Lower lobe of right lung (tissue), 2 donors: ENCODE measurements around the gene FAR2. TPM values are rescaled to one million over a fixed set of nuclear protein-coding genes. Genes with fewer than 3 reads are reported as not detected.

Experiments
- ATAC-seq, 2 donors: fragments of 200-7000 bp; cut with Tn5 transposase; one replicate each; pipeline ENCODE4 v1.9.1; 2020 to 2022; ENCODE audit warnings: mild to moderate bottlenecking in 2 of 2, moderate library complexity in 2 of 2
- DNase-seq: peaks from one replicate; pipeline ENCODE4 v3.0.0-alpha.2; 2020
- H3K27ac ChIP-seq: fragments of 200-600 bp; one replicate; pipeline ENCODE4 v1.8.0; 2022
- H3K27me3 ChIP-seq: fragments of 200-600 bp; one replicate; pipeline ENCODE4 v1.8.0; 2022; ENCODE audit warnings: low read depth
- H3K36me3 ChIP-seq: fragments of 200-600 bp; one replicate; pipeline ENCODE4 v1.8.0; 2022; ENCODE audit warnings: mild to moderate bottlenecking
- H3K4me1 ChIP-seq: fragments of 200-600 bp; one replicate; pipeline ENCODE4 v1.8.0; 2022
- H3K4me3 ChIP-seq: fragments of 200-600 bp; one replicate; pipeline ENCODE4 v1.8.0; 2022; ENCODE audit warnings: mild to moderate bottlenecking
- H3K9me3 ChIP-seq: fragments of 200-600 bp; one replicate; pipeline ENCODE4 v1.8.0; 2022
- intact Hi-C: fragments of 100-400 bp; cut with DNase I; formaldehyde crosslinking; loops from one replicate; pipeline ENCODE4 v1.11.0; 2022
- total RNA-seq: library from RNA; stranded (reverse); fragmentation: NEBNext Ultra II Directional; extraction: Animal tissue kit (Norgen Biotek cat#: 25700); gene quantifications from one replicate; pipeline ENCODE4 v1.2.1, GENCODE V29; 2021
- TF ChIP-seq, protein P1 (sequence below): fragments of 200-600 bp; IDR thresholded peaks from one replicate; pipeline ENCODE4 v1.8.0; 2022; ENCODE audit warnings: antibody characterized with exemption, mild to moderate bottlenecking
- donor health status: DM: no; HTN: yes; CAD: no; lungs with severe emphysema.

FAR2 gene
- total RNA-seq, 1 donor from 2014 or later = 23.7 TPM

- DNase-seq = no peak
- Histone ChIP-seq H3K9me3 (no peaks in the 10 kb centered on the region), H3K4me3 (no peak overlapping the region), H3K4me1 (no peaks in the 10 kb centered on the region), H3K27me3 (no peaks in the 10 kb centered on the region), H3K36me3 (no peaks in the 10 kb centered on the region), H3K27ac (no peak overlapping the region)
- no peak for ATAC-seq
- TF ChIP-seq, protein P1, sequence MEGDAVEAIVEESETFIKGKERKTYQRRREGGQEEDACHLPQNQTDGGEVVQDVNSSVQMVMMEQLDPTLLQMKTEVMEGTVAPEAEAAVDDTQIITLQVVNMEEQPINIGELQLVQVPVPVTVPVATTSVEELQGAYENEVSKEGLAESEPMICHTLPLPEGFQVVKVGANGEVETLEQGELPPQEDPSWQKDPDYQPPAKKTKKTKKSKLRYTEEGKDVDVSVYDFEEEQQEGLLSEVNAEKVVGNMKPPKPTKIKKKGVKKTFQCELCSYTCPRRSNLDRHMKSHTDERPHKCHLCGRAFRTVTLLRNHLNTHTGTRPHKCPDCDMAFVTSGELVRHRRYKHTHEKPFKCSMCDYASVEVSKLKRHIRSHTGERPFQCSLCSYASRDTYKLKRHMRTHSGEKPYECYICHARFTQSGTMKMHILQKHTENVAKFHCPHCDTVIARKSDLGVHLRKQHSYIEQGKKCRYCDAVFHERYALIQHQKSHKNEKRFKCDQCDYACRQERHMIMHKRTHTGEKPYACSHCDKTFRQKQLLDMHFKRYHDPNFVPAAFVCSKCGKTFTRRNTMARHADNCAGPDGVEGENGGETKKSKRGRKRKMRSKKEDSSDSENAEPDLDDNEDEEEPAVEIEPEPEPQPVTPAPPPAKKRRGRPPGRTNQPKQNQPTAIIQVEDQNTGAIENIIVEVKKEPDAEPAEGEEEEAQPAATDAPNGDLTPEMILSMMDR = no peak
- intact Hi-C loops = no loop called here
Observed at GRCh38 chr12:29200586-29200985, 51.5 kb downstream of the FAR2 start.

GRCh38 chr12:29201296-29201695 is 52.2 kb downstream of the FAR2 start:
- H3K4me3 ChIP-seq = no peak overlapping the region
- H3K4me1 ChIP-seq = no peaks in the 10 kb centered on the region
- no peaks in the 10 kb centered on the region for H3K27me3 ChIP-seq
- H3K36me3 ChIP-seq = no peaks in the 10 kb centered on the region
- H3K9me3 ChIP-seq = no peaks in the 10 kb centered on the region
- no peak for ATAC-seq
- intact Hi-C loops = no loop called here
- no peak overlapping the region for H3K27ac ChIP-seq
- no peak for DNase-seq
- TF ChIP-seq, protein P1 = no peak

DNA sequence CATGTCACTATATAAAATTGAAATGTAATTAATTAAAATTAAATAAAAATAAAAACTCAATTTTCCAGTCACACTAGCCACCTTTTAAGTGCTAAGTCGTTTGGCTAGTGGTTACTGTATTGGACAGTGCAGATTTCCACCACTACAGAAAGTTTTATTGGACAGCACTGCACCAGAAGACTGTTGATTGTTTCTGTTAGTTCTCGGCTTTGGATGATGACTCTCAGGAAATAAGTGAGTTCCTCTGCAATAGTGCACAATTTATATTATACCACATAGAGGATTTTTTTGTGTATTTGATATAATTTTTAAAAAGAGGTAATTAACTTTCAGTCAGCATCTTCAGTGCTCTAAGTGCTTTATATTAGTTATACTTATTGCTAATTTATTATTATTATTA is 52.7 kb downstream of the FAR2 start:
- TF ChIP-seq, protein P1 = no peak
- H3K27ac ChIP-seq = no peak overlapping the region

DNA sequence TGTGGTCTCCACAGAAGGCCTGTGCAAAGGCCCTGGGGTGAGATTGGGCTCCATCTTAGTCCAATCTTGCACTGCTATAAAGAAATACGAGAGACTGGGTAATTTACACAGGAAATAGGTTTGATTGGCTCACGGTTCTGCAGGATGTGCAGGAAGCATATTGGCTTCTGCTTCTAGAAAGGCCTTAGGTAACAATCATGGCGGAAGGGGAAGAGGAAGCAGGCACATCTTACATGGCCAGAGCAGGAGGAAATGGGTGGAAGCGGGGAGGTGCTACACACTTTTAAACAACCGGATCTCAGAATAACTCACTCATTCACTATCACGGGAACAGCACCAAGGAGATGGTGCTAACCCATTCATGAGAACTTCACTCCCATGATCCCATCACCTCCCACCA is 55.4 kb downstream of the FAR2 start:
- TF ChIP-seq, protein P1 = no peak
- no peak overlapping the region for H3K4me3 ChIP-seq
- H3K36me3 ChIP-seq = no peaks in the 10 kb centered on the region
- DNase-seq (no peak), ATAC-seq (no peak)
- H3K9me3 ChIP-seq = no peaks in the 10 kb centered on the region
- no peak overlapping the region for H3K27ac ChIP-seq
- H3K27me3 ChIP-seq = no peaks in the 10 kb centered on the region
- H3K4me1 ChIP-seq = peaks cover 7% of the 10 kb centered on the region
- intact Hi-C loops = no loop called here

More for the DNA sequence above, 52.7 kb downstream of the FAR2 start:
- intact Hi-C loops = no loop called here
- H3K4me3 ChIP-seq = no peak overlapping the region
- ATAC-seq = no peak
- no peaks in the 10 kb centered on the region for H3K9me3 ChIP-seq
- H3K27me3 ChIP-seq = no peaks in the 10 kb centered on the region
- no peak for DNase-seq
- no peaks in the 10 kb centered on the region for H3K4me1 ChIP-seq
- H3K36me3 ChIP-seq = no peaks in the 10 kb centered on the region

- H3K27me3 ChIP-seq = no peaks in the 10 kb centered on the region
- intact Hi-C loops = no loop called here
- TF ChIP-seq, protein P1 = no peak
- DNase-seq = no peak
- H3K4me1 ChIP-seq = peaks cover 7% of the 10 kb centered on the region
- H3K9me3 ChIP-seq = no peaks in the 10 kb centered on the region
- H3K4me3 ChIP-seq = no peak overlapping the region
- ATAC-seq = peak; percentile 77 to 80
- no peaks in the 10 kb centered on the region for H3K36me3 ChIP-seq
- no peak overlapping the region for H3K27ac ChIP-seq
Observed at GRCh38 chr12:29207120-29207519, 58.0 kb downstream of the FAR2 start.

GRCh38 chr12:29208060-29208459 is 59.0 kb downstream of the FAR2 start:
- Histone ChIP-seq H3K4me3 (no peak overlapping the region), H3K27me3 (no peaks in the 10 kb centered on the region), H3K9me3 (no peaks in the 10 kb centered on the region), H3K4me1 (peaks cover 7% of the 10 kb centered on the region), H3K27ac (no peak overlapping the region), H3K36me3 (no peaks in the 10 kb centered on the region)
- ATAC-seq (peak; percentile 77 to 90), DNase-seq (peak; percentile 51)
- intact Hi-C loops = no loop called here
- TF ChIP-seq, protein P1 = no peak
